ENCODE data around the gene CDRT15L2.
"Not testable (repeated sequence)": the region's sequence is repeated elsewhere in the genome, so short reads cannot be mapped to it uniquely, and the experiment has no call there.

Gene CDRT15L2

DNA sequence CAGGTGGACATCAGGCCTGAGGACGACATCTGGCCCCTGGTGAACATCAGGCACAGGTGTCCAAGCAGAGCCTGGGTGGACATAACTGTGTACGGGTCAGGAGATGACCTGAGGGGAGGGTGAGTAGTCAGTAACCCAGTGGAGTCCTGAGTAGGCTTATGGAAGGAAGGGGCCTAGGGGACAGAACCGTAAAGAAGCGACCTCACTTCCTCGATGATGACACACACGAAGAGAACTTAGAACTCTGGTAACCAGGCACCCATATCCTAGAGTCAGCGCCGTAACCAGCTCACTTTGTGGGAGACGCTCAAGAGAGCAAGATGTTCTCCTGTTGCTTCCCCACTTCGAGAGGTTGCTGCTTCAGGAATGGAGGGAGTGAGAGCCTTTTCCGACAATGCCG, at the start of gene CDRT15L2:
CDRT15L2 (plus strand) TSS at position 301 of the 400 bp plus-strand sequence; CDS start at position 321, 20 bp downstream.
- not testable (repeated sequence) for H3K4me3 ChIP-seq (ENCODE audit: low read depth, low read length); DNase-seq (ENCODE audit: low read depth)

DNA sequence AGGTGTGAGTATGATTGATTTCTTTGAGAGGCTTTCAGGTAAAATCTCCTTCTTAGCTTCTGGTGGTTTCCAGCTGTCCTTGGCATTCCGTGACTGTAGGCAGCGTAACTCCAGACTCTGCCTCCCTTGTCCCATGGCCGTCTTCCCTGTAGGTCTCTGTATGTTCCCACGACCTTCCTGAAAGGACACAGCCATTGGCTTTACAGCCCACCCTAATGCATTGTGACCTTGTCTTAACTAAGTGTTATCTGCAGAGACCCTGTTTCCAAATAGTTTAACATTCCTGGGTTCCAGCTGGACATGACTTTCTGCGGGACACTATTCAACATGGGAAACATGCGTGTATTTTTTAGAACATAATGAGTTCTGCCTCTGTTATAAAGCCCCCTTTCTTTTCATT, 49.4 kb upstream of the CDRT15L2 start:
- not testable (repeated sequence) for DNase-seq (ENCODE audit: low read depth); H3K4me3 ChIP-seq (ENCODE audit: low read depth, low read length)

DNA sequence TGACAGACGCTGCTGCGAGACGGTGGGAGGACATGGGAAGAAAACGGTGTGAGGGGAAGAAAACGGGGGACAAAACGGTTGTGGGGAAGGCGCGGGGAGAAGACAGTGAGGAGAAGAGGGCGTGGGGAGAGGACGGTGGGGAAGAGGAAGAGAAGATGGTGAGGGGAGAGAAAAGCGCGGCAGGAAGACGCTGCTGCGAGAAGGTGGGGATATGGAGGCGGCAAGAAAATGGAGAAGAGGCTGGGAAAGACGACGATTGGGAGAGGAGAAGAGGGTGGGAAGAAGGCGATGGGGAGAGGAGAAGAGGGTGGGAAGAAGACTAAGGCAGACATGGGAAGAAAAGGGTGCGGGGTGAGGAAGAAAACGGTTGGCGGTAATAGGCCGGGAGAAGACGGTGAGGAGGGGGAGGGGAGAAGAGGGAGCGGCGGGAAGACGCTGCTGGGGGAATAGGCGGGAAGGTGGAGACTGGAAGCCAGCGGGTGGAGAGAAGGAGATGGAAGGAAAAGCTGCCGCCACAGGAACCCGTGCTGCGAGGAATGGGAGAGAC, 46.9 kb upstream of the CDRT15L2 start:
- H3K4me3 ChIP-seq (ENCODE audit: low read depth, low read length), result peak overlapping the region; percentile 67
- peak; percentile 19 for DNase-seq (ENCODE audit: low read depth)

DNA sequence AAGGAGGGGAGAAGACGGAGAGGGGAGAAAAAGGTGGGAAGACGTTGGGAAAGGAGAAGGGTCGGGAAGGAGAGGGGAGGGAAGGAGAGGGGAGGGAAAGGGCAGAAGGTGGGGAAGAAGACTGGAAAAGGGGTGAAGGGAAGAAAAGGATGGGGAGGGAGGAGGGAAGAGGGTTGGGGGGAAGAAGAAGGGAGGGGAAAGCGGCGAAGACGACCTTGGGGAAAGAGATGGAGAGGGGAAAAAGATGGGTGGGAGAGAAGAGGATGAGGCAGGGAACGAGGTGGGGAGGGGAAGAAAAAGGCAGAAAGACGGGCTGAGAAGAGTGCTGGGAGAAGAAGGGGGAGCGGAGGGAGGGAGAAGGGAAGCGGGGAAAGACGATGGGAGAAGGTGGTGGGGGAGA, 46.3 kb upstream of the CDRT15L2 start:
- peak overlapping the region; percentile 67 for H3K4me3 ChIP-seq (ENCODE audit: low read depth, low read length)
- DNase-seq (ENCODE audit: low read depth), result not testable (repeated sequence)

DNA sequence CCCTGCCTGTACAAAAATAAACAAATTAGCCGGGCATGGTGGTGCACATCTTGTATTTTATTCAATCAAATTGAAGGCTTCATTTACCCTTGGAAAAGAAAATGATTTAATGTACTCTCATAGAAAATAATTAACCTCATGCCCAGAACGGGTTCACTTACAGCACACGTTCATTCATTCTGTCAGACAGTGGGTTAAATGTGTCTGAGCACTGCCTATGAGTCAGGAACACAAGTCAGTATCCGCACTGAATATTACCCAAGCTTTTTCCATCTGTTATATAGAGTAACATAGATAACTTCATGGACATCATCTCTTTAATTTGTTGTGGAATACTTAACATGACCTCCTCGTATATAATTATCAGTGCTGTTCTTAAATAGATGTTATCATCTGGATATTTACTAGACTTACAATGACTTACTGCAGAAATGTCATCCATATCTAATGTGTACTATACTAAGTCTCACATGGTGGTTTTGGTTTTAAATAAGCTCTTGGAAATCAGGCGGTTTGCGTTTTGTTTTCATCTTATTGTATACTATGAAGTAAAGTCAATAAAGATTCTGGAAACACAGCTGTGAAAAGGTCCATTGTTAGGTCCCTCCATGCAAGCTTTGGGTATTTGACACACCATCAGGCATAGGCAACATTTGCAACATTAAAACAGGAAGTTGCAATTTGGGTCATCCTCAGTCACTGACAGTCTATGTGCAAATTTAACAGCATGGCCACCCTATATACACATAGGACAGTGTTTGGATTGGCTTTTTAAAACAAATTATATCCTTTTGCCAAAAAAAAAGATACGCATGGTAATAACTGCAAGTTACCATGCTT, 44.6 kb upstream of the CDRT15L2 start:
- peak; percentile 60 for DNase-seq (ENCODE audit: low read depth)
- peak overlapping the region; percentile 16 for H3K4me3 ChIP-seq (ENCODE audit: low read depth, low read length)

- H3K4me3 ChIP-seq (ENCODE audit: low read depth, low read length), result not testable (repeated sequence)
Observed at GRCh38 chr17:20540414-20540813, 39.1 kb upstream of the CDRT15L2 start.

DNA sequence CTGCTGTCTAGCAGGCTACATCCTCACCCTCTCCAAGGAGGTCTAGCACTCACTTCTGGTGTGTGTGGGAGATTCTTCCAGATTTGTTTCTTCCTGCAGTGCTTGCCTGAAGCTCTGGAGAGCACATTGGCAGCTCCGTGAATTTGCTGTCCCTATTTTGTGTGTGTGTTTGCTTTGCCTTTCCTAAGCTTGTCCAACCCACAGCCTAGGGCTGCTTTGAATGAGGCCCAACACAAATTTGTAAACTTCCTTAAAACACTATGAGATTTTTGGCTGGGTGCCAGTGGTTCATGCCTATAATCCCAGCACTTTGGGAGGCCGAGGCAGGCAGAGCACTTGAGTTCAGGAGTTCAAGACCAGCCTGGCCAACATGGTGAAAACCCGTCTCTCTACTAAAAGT, 38.7 kb upstream of the CDRT15L2 start:
- DNase-seq (ENCODE audit: low read depth), result peak; percentile 44
- not testable (repeated sequence) for H3K4me3 ChIP-seq (ENCODE audit: low read depth, low read length)

More at GRCh38 chr17:20540414-20540813, 39.1 kb upstream of the CDRT15L2 start:
- not testable (repeated sequence) for DNase-seq (ENCODE audit: low read depth)

- DNase-seq (ENCODE audit: low read depth), result peak; percentile 35
Observed at GRCh38 chr17:20541853-20542546, 37.5 kb upstream of the CDRT15L2 start.

GRCh38 chr17:20547923-20548322, 31.6 kb upstream of the CDRT15L2 start:
- DNase-seq (ENCODE audit: low read depth); H3K4me3 ChIP-seq (ENCODE audit: low read depth, low read length): not testable (repeated sequence)

More at GRCh38 chr17:20541853-20542546, 37.5 kb upstream of the CDRT15L2 start:
- not testable (repeated sequence) for H3K4me3 ChIP-seq (ENCODE audit: low read depth, low read length)

DNA sequence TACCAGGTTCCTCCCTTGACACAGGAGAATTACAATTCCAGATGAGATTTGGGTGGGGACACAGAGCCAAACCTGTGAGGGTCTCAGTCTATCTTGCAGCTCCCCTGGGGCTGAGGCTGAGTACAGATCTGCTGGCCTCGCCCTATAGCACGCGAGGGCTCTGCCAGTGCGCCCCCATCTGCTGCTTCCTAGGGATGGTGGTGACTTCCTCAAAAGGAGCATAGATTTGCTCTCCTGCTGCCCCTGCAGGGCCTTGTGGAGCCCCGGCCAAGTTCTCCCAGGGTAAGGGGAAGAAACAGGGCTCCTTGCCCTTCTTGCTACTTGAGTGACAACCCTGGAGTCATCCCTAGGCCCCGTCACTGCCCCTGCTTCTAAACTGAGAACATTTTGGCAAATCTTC, 26.6 kb upstream of the CDRT15L2 start:
- DNase-seq (ENCODE audit: low read depth); H3K4me3 ChIP-seq (ENCODE audit: low read depth, low read length): not testable (repeated sequence)

GRCh38 chr17:20554728-20555127, 24.8 kb upstream of the CDRT15L2 start:
- DNase-seq (ENCODE audit: low read depth); H3K4me3 ChIP-seq (ENCODE audit: low read depth, low read length): not testable (repeated sequence)

- not testable (repeated sequence) for DNase-seq (ENCODE audit: low read depth); H3K4me3 ChIP-seq (ENCODE audit: low read depth, low read length)
Observed at GRCh38 chr17:20555135-20556010, 24.2 kb upstream of the CDRT15L2 start.

GRCh38 chr17:20558096-20558495, 21.4 kb upstream of the CDRT15L2 start:
- not testable (repeated sequence) for DNase-seq (ENCODE audit: low read depth); H3K4me3 ChIP-seq (ENCODE audit: low read depth, low read length)

DNA sequence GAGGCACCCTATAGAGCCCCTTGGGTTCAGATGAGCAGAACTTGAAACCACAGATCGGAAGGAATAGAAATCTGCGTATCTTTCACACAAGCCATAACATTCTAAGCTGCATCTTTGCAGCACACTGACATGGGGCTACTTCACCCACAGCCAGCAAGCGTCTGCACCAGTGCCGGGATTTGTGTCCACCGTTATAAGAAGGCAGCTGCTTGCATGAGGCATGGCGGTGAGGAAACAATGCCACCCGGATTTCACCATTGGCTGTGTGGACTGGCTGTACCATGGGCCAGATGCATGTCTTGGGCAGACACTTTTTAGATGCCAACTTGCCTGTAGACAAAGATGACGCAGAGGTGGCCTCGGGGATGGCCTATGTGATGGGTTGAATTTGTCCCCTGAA, 20.5 kb upstream of the CDRT15L2 start:
- not testable (repeated sequence) for H3K4me3 ChIP-seq (ENCODE audit: low read depth, low read length); DNase-seq (ENCODE audit: low read depth)

Data from NB4 (cell line).